Stimulated activated naive B cell treated with anti-CD40 and anti-IgM and Interleukin-4, amounts not matched to agents 10 μg/mL and 1 μg/mL and 100 μg/mL, for 72 hours (primary cell): Measurements from ENCODE around the gene FCN1.
A peak's percentile ranks its signal among the peaks of the same experiment; 100 is the strongest.
"Not testable (repeated sequence)": the region's sequence is repeated elsewhere in the genome, so short reads cannot be mapped to it uniquely, and the experiment has no call there.

ENCODE experiments used
- ATAC-seq, 2 donors: fragments of 150-1000 bp; cut with Tn5 transposase; replicated peaks; 2 replicates each; pipeline ENCODE4 v1.10.0; 2021; ENCODE audit warnings: moderate library complexity in 1 of 2
- DNase-seq: peaks from one replicate; pipeline ENCODE4 v3.0.0; 2021
- H3K27ac Mint-ChIP-seq: one replicate; pipeline ENCODE4 v1.8.0; 2022; ENCODE audit warnings: mild to moderate bottlenecking, mixed read lengths
- H3K27me3 Mint-ChIP-seq, 2 donors: one replicate each; pipeline ENCODE4 v1.8.0; 2022; ENCODE audit warnings: mixed read lengths in 2 of 2
- H3K36me3 Mint-ChIP-seq, 2 donors: one replicate each; pipeline ENCODE4 v1.8.0; 2022; ENCODE audit warnings: mixed read lengths in 2 of 2, mild to moderate bottlenecking in 1 of 2
- H3K4me1 Mint-ChIP-seq, 2 donors: one replicate each; pipeline ENCODE4 v1.8.0; 2022; ENCODE audit warnings: mixed read lengths in 2 of 2, mild to moderate bottlenecking in 1 of 2
- H3K4me3 Mint-ChIP-seq, 2 donors: one replicate each; pipeline ENCODE4 v1.8.0; 2022; ENCODE audit warnings: mild to moderate bottlenecking in 2 of 2, mixed read lengths in 2 of 2, moderate library complexity in 1 of 2
- H3K9me3 Mint-ChIP-seq, 2 donors: one replicate each; pipeline ENCODE4 v1.8.0; 2022; ENCODE audit warnings: mixed read lengths in 2 of 2, mild to moderate bottlenecking in 1 of 2

Gene FCN1

GRCh38 chr9:134959126-134959970, 41.6 kb upstream of the FCN1 start:
- H3K36me3 Mint-ChIP-seq = no peaks in the 10 kb centered on the region
- peaks cover 0 to 1% of the 10 kb centered on the region in 2 donors for H3K9me3 Mint-ChIP-seq
- H3K27me3 Mint-ChIP-seq = peaks cover 0 to 9% of the 10 kb centered on the region in 2 donors
- no peak overlapping the region for H3K27ac Mint-ChIP-seq
- no peak for ATAC-seq
- DNase-seq = no peak
- H3K4me3 Mint-ChIP-seq = no peak overlapping the region
- H3K4me1 Mint-ChIP-seq = no peaks in the 10 kb centered on the region

GRCh38 chr9:134957945-134958227, 40.2 kb upstream of the FCN1 start:
- Mint-ChIP-seq H3K4me3 (no peak overlapping the region), H3K27ac (no peak overlapping the region), H3K27me3 (peaks cover 0 to 3% of the 10 kb centered on the region in 2 donors), H3K4me1 (no peaks in the 10 kb centered on the region), H3K36me3 (no peaks in the 10 kb centered on the region), H3K9me3 (peaks cover 0 to 1% of the 10 kb centered on the region in 2 donors)
- DNase-seq = no peak
- ATAC-seq = peak in 1 of 2 donors; percentile 29

- Mint-ChIP-seq H3K9me3 (peaks cover 0 to 1% of the 10 kb centered on the region in 2 donors), H3K4me1 (no peaks in the 10 kb centered on the region), H3K27ac (no peak overlapping the region), H3K36me3 (no peaks in the 10 kb centered on the region), H3K4me3 (no peak overlapping the region), H3K27me3 (no peaks in the 10 kb centered on the region)
- ATAC-seq (no peak), DNase-seq (no peak)
These were observed 39.6 kb upstream of the FCN1 start for GRCh38 chr9:134957165-134957944.

- H3K27me3 Mint-ChIP-seq, ATAC-seq, DNase-seq, H3K4me1 Mint-ChIP-seq, H3K27ac Mint-ChIP-seq, H3K4me3 Mint-ChIP-seq, H3K9me3 Mint-ChIP-seq, H3K36me3 Mint-ChIP-seq: not testable (repeated sequence)
These were observed 38.7 kb upstream of the FCN1 start for GRCh38 chr9:134956387-134956786.

GRCh38 chr9:134955801-134956200, 38.1 kb upstream of the FCN1 start:
- no peaks in the 10 kb centered on the region for H3K27me3 Mint-ChIP-seq
- no peak overlapping the region for H3K4me3 Mint-ChIP-seq
- no peaks in the 10 kb centered on the region for H3K4me1 Mint-ChIP-seq

GRCh38 chr9:134955156-134955555, 37.4 kb upstream of the FCN1 start:
- DNase-seq = no peak
- Mint-ChIP-seq H3K27ac (no peak overlapping the region), H3K36me3 (no peaks in the 10 kb centered on the region)

More at GRCh38 chr9:134955801-134956200, 38.1 kb upstream of the FCN1 start:
- DNase-seq = no peak
- H3K9me3 Mint-ChIP-seq = peaks cover 0 to 5% of the 10 kb centered on the region in 2 donors
- no peaks in the 10 kb centered on the region for H3K36me3 Mint-ChIP-seq
- H3K27ac Mint-ChIP-seq = no peak overlapping the region
- no peak for ATAC-seq

GRCh38 chr9:134951994-134952393, 34.3 kb upstream of the FCN1 start:
- H3K36me3 Mint-ChIP-seq = no peaks in the 10 kb centered on the region
- H3K27me3 Mint-ChIP-seq = no peaks in the 10 kb centered on the region
- H3K4me1 Mint-ChIP-seq = no peaks in the 10 kb centered on the region
- H3K27ac Mint-ChIP-seq = no peak overlapping the region
- DNase-seq = no peak
- H3K4me3 Mint-ChIP-seq = no peak overlapping the region
- peaks cover 0 to 3% of the 10 kb centered on the region in 2 donors for H3K9me3 Mint-ChIP-seq
- ATAC-seq = no peak

More at GRCh38 chr9:134955156-134955555, 37.4 kb upstream of the FCN1 start:
- Mint-ChIP-seq H3K4me3 (no peak overlapping the region), H3K4me1 (no peaks in the 10 kb centered on the region), H3K27me3 (no peaks in the 10 kb centered on the region), H3K9me3 (peaks cover 0 to 5% of the 10 kb centered on the region in 2 donors)
- ATAC-seq = no peak

- Mint-ChIP-seq H3K27ac (no peak overlapping the region), H3K4me3 (no peak overlapping the region), H3K27me3 (no peaks in the 10 kb centered on the region)
These were observed 33.7 kb upstream of the FCN1 start for GRCh38 chr9:134951461-134951860.

GRCh38 chr9:134950386-134951210, 32.9 kb upstream of the FCN1 start:
- ATAC-seq = no peak

More at GRCh38 chr9:134951461-134951860, 33.7 kb upstream of the FCN1 start:
- no peaks in the 10 kb centered on the region for H3K36me3 Mint-ChIP-seq
- peaks cover 0 to 3% of the 10 kb centered on the region in 2 donors for H3K9me3 Mint-ChIP-seq
- no peak for DNase-seq
- no peaks in the 10 kb centered on the region for H3K4me1 Mint-ChIP-seq
- ATAC-seq = no peak

GRCh38 chr9:134949681-134950385, 32.1 kb upstream of the FCN1 start:
- Mint-ChIP-seq H3K9me3 (peaks cover 0 to 3% of the 10 kb centered on the region in 2 donors), H3K4me3 (no peak overlapping the region), H3K27me3 (no peaks in the 10 kb centered on the region), H3K36me3 (no peaks in the 10 kb centered on the region), H3K4me1 (no peaks in the 10 kb centered on the region), H3K27ac (no peak overlapping the region)
- no peak for DNase-seq
- no peak for ATAC-seq

More at GRCh38 chr9:134950386-134951210, 32.9 kb upstream of the FCN1 start:
- Mint-ChIP-seq H3K4me1 (no peaks in the 10 kb centered on the region), H3K36me3 (no peaks in the 10 kb centered on the region), H3K4me3 (no peak overlapping the region), H3K27ac (no peak overlapping the region), H3K27me3 (no peaks in the 10 kb centered on the region), H3K9me3 (peaks cover 0 to 3% of the 10 kb centered on the region in 2 donors)
- DNase-seq = no peak

GRCh38 chr9:134948149-134948548, 30.4 kb upstream of the FCN1 start:
- peaks cover 0 to 3% of the 10 kb centered on the region in 2 donors for H3K9me3 Mint-ChIP-seq
- peaks cover 0 to 4% of the 10 kb centered on the region in 2 donors for H3K27me3 Mint-ChIP-seq
- DNase-seq (no peak), ATAC-seq (no peak)
- H3K36me3 Mint-ChIP-seq = no peaks in the 10 kb centered on the region
- H3K27ac Mint-ChIP-seq = no peak overlapping the region
- peaks cover 0 to 2% of the 10 kb centered on the region in 2 donors for H3K4me1 Mint-ChIP-seq
- H3K4me3 Mint-ChIP-seq = no peak overlapping the region

- ATAC-seq (no peak), DNase-seq (no peak)
- no peak overlapping the region for H3K4me3 Mint-ChIP-seq
- peaks cover 0 to 3% of the 10 kb centered on the region in 2 donors for H3K9me3 Mint-ChIP-seq
- H3K4me1 Mint-ChIP-seq = peaks cover 0 to 2% of the 10 kb centered on the region in 2 donors
- no peaks in the 10 kb centered on the region for H3K36me3 Mint-ChIP-seq
- H3K27ac Mint-ChIP-seq = no peak overlapping the region
- H3K27me3 Mint-ChIP-seq = peaks cover 0 to 8% of the 10 kb centered on the region in 2 donors
These were observed 29.7 kb upstream of the FCN1 start for GRCh38 chr9:134947265-134947955.

- no peaks in the 10 kb centered on the region for H3K9me3 Mint-ChIP-seq
- H3K4me1 Mint-ChIP-seq = peaks cover 0 to 2% of the 10 kb centered on the region in 2 donors
- ATAC-seq (no peak), DNase-seq (no peak)
- H3K36me3 Mint-ChIP-seq = no peaks in the 10 kb centered on the region
- no peak overlapping the region for H3K4me3 Mint-ChIP-seq
- peaks cover 0 to 10% of the 10 kb centered on the region in 2 donors for H3K27me3 Mint-ChIP-seq
- no peak overlapping the region for H3K27ac Mint-ChIP-seq
These were observed 29.0 kb upstream of the FCN1 start for GRCh38 chr9:134946663-134947062.
